GM18873 (cell line): ENCODE results near the gene VPREB3.

Source experiments
- ATAC-seq: cut with Tn5 transposase; IDR thresholded peaks from one replicate; pipeline ENCODE4 v1.9.1; 2021; ENCODE audit warnings: mild to moderate bottlenecking, moderate library complexity, moderate number of reproducible peaks; ENCODE audit not compliant: unreplicated experiment, low FRiP score

The VPREB3 gene

DNA sequence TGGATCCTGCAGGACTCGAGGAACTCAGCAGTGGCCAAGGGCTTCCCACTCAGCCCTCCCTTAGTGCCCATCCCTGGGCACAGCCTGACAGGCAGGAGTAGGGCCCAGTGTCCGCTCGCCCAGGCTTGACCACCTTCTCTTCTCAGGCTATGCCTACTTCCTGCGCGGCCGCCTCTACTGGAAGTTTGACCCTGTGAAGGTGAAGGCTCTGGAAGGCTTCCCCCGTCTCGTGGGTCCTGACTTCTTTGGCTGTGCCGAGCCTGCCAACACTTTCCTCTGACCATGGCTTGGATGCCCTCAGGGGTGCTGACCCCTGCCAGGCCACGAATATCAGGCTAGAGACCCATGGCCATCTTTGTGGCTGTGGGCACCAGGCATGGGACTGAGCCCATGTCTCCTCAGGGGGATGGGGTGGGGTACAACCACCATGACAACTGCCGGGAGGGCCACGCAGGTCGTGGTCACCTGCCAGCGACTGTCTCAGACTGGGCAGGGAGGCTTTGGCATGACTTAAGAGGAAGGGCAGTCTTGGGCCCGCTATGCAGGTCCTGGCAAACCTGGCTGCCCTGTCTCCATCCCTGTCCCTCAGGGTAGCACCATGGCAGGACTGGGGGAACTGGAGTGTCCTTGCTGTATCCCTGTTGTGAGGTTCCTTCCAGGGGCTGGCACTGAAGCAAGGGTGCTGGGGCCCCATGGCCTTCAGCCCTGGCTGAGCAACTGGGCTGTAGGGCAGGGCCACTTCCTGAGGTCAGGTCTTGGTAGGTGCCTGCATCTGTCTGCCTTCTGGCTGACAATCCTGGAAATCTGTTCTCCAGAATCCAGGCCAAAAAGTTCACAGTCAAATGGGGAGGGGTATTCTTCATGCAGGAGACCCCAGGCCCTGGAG, 29.3 kb upstream of the VPREB3 start:
- ATAC-seq: no peak

DNA sequence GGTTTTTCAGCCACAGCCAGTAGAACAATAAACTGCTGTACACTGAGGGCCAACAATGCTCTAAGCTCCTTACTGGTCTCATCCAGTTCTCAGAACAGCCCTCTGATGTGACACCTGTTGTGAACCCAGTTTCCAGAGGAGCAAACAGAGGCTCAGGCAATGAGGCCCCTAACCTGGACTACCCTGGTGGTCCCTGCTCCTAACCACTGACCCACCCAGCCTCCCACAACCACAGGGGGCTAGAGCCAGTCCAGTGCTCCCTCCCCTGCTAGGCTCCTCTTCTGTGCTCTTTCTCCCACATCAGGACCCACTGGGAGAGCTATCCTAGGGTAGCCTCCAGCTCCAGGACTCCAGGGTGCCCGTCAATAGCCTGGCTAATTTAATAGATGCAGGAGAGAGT, 28.5 kb upstream of the VPREB3 start:
- no peak for ATAC-seq

DNA sequence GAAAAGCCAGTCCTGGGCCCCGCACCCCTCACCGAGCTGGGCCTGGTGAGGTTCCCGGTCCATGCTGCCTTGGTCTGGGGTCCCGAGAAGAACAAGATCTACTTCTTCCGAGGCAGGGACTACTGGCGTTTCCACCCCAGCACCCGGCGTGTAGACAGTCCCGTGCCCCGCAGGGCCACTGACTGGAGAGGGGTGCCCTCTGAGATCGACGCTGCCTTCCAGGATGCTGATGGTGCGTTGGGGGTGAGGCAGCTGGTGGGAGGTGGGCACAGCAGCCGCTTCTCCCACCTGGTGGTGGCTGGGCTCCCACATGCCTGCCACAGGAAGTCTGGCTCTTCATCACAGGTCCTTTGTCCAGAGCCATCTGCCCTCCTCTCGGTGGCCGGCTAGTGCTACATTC, 28.0 kb upstream of the VPREB3 start:
- no peak for ATAC-seq

DNA sequence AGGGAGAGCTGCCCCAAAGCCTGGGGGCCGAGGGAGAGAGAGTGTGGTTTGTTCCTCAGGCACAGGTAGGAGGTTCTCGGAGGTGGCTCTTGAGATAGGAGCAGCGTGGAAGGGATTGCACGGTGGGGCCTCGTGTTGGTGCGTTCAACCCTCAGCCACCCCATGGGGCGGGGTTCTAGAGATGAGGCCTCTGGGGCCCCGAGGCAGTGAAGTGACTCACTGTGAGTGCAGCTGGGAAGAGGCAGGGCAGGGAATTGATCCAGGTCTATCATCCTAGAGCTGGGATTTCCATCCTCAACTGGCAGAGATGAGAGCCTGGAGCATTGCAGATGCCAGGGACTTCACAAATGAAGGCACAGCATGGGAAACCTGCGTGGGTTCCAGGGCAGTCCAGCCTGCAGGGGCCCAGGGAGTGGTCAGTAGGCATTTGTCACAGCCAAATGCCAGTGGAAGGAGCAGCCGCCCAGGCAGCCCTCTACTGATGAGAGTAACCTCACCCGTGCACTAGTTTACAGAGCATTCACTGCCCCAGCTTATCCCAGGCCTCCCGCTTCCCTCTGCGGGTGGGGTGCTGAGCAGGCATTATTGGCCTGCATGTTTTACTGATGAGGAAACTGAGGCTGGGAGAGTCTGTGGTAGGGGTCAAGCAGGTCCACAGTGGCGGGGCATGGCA, 27.4 kb upstream of the VPREB3 start:
- ATAC-seq: no peak

DNA sequence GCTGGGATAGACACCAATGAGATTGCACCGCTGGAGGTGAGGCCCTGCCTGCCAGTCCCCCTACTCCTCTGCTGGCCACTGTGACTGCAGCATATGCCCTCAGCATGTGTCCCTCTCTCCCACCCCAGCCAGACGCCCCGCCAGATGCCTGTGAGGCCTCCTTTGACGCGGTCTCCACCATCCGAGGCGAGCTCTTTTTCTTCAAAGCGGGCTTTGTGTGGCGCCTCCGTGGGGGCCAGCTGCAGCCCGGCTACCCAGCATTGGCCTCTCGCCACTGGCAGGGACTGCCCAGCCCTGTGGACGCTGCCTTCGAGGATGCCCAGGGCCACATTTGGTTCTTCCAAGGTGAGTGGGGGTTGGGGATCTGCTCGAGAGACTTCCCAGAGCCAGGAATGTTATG, 26.8 kb upstream of the VPREB3 start:
- ATAC-seq: no peak

DNA sequence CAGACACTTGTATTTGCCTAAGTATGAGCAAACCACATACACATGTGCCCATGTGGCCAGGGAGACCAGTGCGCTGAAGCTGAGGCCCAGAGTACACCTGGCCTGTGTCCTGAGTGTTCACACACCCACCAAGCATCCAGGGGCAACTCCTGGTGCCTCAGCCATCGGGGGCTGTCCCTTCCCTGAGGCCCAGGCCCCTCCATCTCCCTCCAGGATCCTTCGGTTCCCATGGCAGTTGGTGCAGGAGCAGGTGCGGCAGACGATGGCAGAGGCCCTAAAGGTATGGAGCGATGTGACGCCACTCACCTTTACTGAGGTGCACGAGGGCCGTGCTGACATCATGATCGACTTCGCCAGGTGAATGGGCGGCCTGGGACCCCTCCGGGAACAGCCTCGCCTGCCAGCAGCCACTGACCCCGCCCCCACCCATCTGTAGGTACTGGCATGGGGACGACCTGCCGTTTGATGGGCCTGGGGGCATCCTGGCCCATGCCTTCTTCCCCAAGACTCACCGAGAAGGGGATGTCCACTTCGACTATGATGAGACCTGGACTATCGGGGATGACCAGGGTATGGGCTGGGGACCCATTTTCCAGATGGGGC, 26.0 kb upstream of the VPREB3 start:
- no peak for ATAC-seq

DNA sequence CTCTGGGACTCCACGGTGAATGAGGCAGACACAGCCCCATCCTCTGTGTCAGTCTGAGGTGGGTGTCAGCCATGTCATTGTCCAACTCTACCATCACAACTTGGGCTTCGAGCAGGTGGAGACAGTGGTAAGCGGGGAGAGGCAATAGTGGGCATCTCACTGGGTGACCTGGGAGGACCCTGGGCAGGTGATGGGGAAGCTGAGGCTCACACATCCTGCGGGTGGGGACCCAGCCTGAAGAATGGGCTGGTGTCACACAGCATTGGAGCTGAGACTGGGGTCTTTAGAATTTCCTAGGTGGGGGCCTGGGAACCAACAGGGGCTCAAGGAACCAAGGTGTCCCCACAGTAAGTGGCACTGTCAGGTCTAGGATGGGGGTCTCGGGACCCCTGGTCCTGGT, 25.5 kb upstream of the VPREB3 start:
- no peak for ATAC-seq

DNA sequence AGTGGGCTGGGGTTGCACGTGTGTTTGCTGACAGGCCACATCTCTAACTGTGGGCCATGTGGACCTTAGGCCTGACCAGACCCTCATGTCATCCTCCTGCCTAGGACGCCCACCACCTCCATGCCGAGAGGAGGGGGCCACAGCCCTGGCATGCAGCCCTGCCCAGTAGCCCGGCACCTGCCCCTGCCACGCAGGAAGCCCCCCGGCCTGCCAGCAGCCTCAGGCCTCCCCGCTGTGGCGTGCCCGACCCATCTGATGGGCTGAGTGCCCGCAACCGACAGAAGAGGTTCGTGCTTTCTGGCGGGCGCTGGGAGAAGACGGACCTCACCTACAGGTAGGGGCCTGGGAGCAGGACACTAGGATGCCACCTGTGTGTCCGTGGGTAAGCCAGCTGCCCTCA, 24.9 kb upstream of the VPREB3 start:
- ATAC-seq: no peak

DNA sequence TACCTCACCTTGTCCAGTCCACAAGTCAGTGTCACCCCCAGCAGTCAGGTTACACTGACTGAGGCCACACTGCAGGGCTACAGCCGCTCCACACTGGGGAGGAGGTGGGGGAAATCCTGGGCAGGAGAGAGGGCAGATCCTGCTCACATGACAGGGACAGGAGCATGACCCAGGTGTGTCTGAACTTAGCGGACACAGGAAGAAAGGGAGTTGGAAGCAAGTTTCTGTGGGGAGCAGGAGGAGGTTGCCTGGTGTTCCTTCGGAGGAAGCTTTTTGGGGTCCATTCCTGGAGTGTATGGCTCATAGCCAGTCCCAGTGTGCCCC, 24.3 kb upstream of the VPREB3 start:
- no peak for ATAC-seq

DNA sequence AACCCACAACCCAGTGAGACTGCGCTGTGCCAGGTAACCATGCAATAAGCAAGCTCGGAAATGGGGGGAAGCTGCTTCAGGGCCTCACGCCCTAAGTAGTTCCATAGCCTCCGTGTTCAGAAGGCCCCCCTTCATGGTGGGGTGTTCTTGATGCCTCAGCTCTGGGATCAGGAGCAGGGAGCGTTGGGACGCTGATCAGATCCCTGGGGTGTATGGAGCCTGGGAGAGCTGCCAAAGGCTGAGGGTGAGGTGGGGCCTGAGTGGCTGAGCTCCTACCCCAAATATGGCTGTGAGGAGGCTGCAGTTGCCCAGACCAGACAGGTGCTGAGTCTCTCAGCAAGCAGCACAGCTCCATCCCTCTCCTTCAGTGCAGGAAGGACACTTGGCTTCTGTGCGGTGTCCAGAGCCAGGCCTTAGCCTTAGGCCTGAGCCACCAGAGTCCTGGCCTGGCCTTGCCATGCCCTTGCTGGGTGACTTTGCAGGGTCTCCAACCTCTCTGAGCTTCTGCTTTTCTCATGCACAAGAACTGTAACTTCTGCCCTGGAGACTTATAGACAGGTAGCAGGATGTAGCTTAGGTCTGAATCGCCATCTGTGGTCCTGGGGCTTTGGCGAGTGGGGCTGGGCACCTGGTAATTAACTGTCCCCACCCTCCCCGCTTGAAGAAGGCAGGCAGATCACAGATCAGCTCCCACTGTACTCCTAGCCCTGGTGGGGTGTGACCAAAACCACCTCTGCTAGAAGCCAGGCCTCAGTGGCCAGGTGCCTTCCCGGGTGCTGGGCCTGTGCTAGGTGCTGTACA, 23.8 kb upstream of the VPREB3 start:
- ATAC-seq: no peak

DNA sequence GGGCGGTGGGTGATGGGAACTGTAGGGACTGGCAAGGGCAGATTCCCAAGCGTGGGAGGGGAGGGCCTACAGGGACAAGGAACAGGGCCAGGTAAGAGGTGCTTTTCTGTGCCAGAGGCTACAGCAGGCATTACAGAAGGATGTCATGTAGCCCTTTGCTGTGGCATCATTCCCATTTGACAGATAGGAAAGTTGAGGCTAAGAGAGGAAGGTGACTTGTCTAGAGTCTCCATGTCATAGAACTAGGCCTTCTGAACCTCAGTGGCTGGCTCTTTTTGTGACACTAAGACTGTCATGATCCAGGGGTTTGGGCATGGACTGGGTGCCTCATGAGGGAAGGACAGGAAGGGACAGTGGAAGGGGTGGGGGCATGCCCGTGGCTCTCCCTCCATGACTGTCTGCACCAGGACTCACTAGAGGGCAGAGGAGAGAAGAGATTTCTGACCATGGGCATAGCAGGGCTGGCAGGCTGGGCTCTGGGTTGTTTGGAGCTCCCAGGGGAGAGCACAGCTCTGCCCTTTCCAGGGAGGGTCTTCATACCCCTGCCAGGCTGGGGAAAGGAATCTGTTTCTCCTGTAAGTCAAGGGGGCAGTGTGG, 21.7 kb upstream of the VPREB3 start:
- no peak for ATAC-seq

DNA sequence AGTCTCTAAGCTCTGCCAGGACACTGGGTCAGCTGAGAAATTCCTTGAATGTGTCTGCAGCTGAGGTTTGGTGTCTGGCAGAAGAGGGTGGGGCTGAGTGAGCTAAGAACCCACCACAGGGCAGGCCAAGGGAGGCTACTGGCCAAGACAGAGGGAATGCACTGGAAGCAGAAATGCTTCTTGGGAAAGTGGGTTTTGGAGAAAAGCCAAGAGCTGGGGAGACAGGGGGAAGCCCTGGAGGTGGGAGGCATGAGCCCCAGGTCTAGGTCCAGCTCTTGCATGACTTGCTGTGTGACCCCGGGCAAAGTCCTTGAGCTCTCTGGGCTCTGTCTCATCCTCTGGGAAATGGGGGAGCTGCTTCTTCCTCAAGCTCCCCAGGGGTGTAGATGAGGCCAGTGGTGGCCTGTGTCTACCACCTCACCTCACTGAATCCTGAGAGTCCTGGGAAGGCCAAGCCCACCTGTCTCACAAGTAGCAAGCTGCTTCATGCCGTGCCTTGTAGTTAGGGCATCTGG, 20.8 kb upstream of the VPREB3 start:
- ATAC-seq: no peak

DNA sequence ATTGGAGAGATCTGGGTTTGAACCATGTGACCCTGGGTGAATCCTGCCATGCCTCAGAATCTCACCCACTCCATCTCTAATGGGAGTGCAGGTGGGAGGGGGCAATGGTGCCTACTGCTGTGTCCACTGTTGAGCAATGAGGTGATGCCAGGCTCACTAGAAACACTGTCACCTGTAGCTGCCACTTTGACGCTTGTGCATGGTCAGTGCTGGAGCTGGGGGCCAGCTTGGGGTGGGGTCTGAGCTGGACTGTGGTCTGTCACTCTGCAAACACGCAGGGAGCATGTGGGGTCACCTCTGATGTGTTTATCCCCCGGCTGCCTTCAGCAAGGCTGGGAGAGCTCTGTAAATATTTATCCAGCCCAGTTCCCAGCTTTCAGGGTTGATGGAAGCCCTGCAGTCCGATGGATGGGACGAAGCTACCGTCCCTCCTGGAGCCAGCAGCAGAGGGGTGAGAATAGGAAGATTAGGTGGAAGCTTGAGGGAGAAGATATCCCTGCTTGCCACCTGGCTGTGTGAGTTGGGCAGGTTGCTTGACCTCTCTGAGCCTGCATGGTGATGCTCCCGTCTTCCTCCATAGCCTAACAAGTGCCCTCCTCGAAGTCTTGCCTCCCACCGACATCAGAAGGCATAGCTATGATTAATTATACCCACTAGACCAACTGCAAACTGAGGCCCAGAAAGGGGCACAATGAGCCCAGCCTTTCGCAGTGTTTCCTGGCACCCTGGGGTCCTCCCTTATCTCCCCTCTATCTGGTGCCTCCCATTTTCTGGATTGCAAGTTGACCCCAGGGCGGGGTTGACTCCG, 20.1 kb upstream of the VPREB3 start:
- ATAC-seq: no peak

DNA sequence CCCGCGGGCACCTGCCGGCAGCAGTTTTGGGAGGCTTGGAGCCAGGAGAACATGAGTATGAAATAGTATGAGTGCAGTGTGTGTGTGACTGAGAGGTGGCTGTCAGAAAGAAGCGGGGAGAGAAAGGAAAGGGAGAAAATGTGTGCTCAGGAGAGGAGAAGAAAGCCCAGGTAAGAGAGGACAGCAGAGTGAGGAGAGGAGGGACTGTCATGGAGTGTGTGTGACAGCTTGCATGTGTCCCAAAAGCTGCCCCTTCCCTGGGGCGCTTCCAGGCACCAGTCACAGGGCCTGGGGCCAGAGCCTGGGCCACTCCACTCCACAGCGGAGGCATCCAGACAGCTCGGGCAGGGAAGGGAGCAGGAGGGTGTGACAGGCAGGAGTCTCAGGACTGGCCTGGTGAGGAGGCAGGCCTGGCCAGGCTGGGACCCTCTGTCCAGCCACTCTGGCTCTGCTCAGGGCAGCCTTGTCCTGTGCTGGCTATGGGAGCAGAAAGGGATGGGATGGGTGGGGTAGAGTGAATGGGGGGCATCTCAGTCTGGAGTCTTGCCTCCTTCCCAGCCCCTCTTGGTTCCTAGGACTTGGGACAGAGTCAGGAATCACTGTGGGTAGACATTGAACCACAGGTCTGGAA, 19.4 kb upstream of the VPREB3 start:
- ATAC-seq: no peak

DNA sequence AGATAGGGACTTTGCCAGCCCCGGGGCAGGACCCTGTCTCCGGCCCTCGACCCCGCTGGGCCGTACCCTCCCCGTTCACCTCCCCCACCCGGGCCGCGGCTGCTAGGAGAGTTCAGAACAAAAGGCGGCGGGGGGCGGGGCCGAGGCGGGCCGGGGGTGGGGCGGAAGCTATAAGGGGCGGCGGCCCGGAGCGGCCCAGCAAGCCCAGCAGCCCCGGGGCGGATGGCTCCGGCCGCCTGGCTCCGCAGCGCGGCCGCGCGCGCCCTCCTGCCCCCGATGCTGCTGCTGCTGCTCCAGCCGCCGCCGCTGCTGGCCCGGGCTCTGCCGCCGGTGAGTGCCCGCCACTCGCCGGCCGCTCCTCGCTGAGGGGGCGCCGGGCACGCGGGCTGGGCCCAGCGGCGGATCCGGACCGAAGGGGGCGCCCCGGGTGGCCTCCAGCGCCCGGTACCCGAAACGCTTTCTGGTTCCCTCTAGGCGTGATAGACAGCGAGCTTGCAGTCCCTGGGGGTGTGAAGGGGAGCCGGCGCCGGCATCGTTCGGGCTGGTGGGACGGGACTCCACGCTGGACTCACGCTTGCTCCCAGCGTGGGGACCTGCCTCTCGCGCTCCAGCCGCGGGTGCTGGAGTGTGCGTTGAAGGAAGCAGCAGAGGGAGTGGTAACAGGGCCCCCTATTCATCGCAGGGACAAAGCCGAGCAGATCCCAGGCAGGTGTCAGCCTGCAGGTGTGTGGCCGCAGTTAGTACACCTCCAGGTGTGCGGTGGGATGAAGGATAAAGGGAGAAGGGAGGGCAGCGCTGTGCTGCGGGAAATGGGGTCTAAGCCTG, 18.6 kb upstream of the VPREB3 start, which contains the start of gene MMP11:
Gene MMP11, plus strand, starts transcription at position 201 of the 825 bp plus-strand sequence. Its CDS starts 22 bp downstream, at position 223.
- ATAC-seq: no peak

DNA sequence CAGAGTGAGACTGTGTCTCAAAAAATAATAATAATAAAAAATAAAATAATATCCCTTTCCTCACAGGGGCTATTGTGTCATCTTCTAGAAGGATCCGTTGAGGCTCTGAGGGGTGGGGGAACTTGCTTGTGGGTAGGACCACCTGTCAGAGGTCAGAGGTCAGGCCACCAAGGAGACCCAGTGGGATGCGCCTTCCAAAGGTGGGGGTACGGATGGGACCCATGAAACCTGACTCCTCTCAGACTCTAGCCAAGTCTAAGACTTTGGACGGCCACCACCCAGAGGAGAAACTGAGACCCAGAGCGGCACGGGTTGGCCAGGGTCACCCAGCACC, 18.1 kb upstream of the VPREB3 start:
- ATAC-seq: no peak

DNA sequence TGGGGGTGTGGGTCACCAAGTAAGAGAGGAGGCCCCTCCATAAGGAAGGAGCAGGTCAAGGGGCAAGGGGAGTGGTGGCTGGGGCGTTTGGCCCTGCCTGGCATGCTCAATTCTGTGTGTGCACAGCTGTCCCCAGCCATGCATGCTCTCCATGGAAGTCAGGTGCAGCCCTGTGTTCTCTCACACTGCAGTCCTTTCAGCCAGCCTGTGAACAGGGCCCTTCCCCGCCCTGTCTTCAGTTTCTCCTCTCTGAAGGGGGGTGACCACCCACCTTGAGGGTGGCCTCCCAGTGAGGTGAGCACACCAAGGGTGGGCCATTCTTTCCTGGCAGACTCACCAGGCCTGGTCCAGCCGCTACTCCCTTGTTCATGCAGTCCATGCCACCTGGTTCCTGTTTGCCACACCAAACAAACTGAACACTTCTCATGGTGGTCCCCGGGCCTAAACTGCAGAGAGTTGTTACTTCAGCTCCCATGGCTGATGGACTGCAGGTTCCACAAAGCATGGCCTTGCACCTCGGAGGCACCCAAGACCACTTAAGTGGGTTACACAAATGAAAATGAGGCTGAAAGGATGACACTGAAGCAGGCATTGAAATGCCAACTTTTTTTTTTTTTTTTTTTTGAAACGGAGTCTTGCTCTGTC, 15.2 kb upstream of the VPREB3 start:
- no peak for ATAC-seq
